HG03565 (cell line): Measurements from ENCODE around the gene SUSD6.
"Not testable (repeated sequence)": the region's sequence is repeated elsewhere in the genome, so short reads cannot be mapped to it uniquely, and the experiment has no call there.

ENCODE experiments used
- ATAC-seq: cut with Tn5 transposase; IDR thresholded peaks from one replicate; pipeline ENCODE4 v1.9.1; 2021; ENCODE audit warnings: mild to moderate bottlenecking, moderate library complexity; ENCODE audit not compliant: unreplicated experiment

Gene SUSD6

GRCh38 chr14:69710378-69710777 is 99.0 kb downstream of the SUSD6 start:
- no peak for ATAC-seq

- ATAC-seq, result no peak
Measured at GRCh38 chr14:69711065-69711464, 99.7 kb downstream of the SUSD6 start.

- no peak for ATAC-seq
Measured at GRCh38 chr14:69711477-69711876, 100.1 kb downstream of the SUSD6 start.

GRCh38 chr14:69711881-69712560 is 100.6 kb downstream of the SUSD6 start:
- ATAC-seq, result no peak

GRCh38 chr14:69712599-69713088 is 101.2 kb downstream of the SUSD6 start:
- ATAC-seq, result no peak

DNA sequence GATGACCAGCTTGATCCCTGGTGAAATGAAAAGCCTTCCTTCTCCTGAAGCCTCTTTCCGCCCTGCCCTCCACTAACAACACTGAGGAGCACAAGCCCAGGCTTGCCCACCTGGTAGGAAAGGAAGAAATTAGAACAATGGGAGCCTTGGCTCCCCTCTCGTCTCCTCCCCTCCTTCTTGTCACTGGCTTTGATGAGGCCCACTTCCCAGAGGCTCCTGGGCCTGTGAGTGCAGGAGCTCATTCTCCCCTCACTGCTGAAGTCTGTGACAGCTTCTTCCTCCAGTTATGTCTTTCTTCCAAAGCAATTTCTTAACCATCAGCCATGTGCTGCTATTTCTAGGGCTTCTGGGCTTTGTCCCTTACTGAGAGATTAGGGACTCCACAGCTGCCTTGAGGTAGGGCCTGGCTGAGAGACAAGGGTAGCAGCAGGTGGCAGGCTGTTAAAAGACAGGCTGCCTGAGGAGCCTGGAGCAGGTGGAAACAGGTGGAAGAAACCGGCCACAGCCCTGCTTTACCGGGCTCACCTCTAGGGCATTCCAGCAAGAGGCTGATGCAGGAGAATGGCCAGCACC is 101.9 kb downstream of the SUSD6 start:
- no peak for ATAC-seq

GRCh38 chr14:69713993-69714679 is 102.7 kb downstream of the SUSD6 start:
- no peak for ATAC-seq

- no peak for ATAC-seq
Measured at GRCh38 chr14:69715725-69716477, 104.5 kb downstream of the SUSD6 start.

- no peak for ATAC-seq
Measured at GRCh38 chr14:69716478-69717187, 105.2 kb downstream of the SUSD6 start.

- ATAC-seq, result not testable (repeated sequence)
Measured at GRCh38 chr14:69718614-69719013, 107.2 kb downstream of the SUSD6 start.

DNA sequence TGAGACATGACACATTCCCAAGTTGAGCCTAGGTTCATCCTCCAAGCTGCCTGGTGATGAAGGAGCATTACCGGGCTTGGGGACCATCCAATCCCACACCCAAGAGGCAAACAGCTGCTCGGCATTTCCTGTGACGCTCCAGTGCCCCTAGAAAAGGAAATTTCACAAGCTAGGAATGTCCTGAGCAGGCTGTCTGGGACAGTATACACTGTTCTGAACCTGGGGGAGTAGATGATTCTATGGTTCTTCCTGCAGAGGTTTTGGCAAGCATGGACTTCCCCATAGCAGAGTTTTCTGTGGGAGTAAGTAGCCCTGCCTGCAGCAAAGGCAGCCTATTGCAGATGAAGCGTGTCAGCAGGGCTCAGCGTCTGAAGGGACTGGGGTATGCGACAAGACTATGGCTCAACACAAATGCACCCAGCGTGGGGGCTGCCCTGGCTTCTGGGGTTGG is 108.1 kb downstream of the SUSD6 start:
- ATAC-seq, result no peak

DNA sequence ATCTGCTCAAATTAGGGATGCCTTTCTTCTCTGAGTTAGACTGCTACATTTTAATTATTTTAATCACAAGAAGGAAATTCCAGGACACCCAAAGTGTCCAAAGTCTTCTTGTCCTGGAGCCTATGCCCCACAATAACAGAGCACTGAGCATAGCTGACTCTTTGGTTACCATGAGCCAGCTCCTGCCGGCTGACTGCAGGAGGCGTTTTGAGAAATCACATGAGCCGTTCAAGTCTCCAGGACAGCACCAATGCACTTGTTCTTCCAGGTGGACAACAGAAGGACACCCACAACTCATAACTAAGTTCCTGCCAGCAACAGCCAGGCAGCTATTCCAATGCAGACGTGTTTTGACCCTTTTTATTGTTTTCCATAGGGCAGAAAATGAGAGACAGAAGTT is 109.5 kb downstream of the SUSD6 start:
- no peak for ATAC-seq

GRCh38 chr14:69726761-69727511 is 115.5 kb downstream of the SUSD6 start:
- ATAC-seq, result peak; percentile 64

DNA sequence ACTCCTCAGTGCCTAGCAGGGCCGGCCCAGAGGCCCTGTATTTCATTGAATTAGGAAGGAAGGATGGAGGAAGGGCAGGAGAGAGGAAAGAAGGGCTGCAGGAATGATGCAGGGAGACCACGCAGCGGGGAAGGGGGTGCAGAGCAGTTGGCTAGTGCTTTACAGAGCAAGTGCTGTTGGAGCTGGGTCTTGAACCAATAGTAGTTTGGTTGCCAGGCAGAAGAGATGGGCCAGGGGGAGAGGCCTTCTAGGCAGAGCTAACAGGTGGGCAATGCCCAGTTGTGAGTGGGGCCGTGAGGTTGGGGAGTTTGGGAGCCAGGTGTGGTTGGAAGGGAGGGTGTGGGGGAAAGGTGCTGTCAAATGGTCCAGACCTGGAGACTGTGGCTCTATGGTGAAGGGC is 116.5 kb downstream of the SUSD6 start:
- ATAC-seq, result no peak

DNA sequence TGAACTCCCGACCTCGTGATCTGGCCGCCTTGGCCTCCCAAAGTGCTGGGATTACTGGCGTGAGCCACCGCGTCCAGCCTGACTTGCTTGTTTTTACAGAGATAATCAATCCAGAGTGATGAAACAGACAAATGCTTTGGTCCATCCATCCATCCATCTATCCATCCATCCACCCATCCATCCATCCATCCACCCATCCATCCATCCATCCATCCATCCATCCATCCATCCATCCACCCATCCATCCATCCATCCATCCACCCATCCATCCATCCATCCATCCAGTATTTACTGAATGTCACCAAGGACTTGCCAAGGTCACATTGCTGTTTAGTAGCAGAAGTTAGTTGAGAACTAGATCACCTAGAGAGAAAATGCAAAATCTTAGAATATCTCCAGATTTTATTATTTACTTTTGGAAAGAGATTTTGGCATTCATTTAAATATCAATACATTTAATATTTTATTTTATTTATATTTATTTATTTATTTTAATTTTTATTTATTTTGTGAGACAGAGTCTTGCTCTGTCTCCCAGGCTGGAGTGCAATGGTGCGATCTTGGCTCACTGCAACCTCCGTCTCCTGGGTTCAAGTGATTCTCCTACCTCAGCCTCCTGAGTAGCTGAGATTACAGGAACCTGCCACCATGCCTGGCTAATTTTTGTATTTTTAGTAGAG is 120.7 kb downstream of the SUSD6 start:
- not testable (repeated sequence) for ATAC-seq

GRCh38 chr14:69736405-69736804 is 125.0 kb downstream of the SUSD6 start:
- ATAC-seq, result not testable (repeated sequence)

GRCh38 chr14:69741055-69741454 is 129.7 kb downstream of the SUSD6 start:
- no peak for ATAC-seq

GRCh38 chr14:69749956-69750355 is 138.6 kb downstream of the SUSD6 start:
- no peak for ATAC-seq

DNA sequence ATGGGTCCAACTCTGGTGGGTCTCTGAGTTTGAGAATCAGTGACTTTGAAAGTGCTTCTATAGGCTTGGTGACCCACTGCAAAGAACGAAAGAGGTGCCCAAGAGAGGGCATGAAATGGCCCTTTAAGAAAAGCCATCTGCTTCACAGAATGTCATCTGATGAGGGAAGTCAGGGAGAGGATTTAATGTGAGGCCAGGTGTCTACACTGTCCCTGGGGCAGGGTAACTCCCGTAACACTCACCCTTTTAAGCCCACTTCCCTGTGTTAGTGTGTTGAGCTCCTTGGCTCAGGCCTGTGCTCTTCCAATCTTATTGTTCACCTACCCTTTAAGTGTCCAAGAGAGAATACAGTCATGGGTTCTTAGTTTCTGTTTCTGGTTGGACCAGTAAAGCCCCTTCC is 139.1 kb downstream of the SUSD6 start:
- no peak for ATAC-seq
